GM18498 (cell line): ENCODE results near the gene TRAFD1.
"Not testable (repeated sequence)": the region's sequence is repeated elsewhere in the genome, so short reads cannot be mapped to it uniquely, and the experiment has no call there.

Experiments
- ATAC-seq: cut with Tn5 transposase; IDR thresholded peaks from one replicate; pipeline ENCODE4 v1.9.1; 2021; ENCODE audit warnings: mild to moderate bottlenecking, moderate library complexity; ENCODE audit not compliant: unreplicated experiment

TRAFD1 gene

DNA sequence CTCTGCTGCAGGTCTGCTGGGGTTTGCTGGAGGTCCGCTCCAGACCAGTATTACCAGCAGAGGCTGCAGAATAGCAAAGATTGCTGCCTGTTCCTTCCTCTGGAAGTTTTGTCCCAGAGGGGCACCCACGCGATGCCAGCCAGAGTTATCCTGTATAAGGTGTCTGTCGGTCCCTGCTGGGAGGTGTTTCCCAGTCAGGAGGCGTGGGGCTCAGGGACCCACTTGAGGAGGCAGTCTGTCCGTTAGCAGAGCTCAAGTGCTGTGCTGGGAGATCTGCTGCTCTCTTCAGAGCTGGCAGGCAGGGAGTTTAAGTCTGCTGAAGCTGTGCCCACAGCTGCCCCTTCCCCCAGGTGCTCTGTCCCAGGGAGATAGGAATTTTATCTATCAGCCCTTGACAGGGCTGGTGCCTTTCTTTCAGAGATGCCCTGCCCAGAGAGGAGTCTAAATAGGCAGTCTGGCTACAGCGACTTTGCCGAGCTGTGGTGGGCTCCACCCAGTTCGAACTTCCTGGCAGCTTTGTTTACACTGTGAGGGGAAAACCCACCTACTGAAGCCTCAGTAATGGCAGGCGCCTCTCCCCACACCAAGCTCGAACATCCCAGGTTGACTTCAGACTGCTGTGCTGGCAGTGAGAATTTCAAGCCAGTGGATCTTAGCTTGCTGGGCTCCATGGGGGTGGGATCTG lies 33.2 kb downstream of the TRAFD1 start:
- ATAC-seq = not testable (repeated sequence)

DNA sequence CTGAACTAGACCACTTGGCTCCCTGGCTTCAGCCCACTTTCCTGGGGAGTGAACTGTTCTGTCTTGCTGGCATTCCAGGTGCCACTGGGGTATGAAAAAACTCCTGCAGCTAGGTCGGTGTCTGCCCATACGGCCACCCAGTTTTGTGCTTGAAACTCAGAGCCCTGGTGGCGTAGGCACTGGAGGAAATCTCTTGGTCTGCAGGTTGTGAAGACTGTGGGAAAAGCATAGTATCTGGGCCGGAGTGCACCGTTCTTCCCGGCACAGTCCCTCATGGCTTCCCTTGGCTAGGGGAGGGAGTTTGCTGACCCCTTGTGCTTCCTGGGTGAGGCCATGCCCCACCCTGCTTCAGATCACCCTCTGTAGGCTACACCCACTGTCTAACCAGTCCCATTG lies 33.8 kb downstream of the TRAFD1 start:
- no peak for ATAC-seq

- no peak for ATAC-seq
Observed at GRCh38 chr12:112160611-112161010, 35.3 kb downstream of the TRAFD1 start.

- ATAC-seq = no peak
Observed at GRCh38 chr12:112161711-112162110, 36.4 kb downstream of the TRAFD1 start.

DNA sequence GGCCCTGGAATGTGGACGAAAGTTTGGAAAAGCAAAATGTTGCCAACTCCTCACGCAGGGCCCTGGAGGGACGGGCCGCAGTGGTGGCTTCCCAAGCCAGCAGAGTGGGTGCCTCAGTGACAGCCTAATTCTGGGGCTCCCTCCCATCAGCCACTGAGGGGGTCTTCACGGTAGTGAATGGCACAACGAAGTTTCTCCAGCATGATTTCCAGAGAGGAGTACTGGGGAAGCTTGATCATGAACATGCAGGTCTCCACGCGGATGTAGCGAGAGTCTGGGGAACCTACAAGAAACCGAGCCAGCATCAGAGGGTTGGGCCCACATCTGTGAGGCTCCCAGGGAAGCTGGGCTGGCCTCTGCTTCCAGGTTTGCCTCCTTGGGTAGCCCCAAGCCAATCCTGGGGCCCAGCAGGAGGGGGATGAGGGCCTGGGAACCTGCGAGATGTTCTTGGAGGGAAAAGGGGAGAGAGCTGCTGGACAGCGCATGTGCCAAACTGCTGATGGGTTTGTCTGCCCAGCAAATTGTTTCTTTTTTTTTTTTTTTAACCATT lies 37.0 kb downstream of the TRAFD1 start:
- ATAC-seq = no peak

DNA sequence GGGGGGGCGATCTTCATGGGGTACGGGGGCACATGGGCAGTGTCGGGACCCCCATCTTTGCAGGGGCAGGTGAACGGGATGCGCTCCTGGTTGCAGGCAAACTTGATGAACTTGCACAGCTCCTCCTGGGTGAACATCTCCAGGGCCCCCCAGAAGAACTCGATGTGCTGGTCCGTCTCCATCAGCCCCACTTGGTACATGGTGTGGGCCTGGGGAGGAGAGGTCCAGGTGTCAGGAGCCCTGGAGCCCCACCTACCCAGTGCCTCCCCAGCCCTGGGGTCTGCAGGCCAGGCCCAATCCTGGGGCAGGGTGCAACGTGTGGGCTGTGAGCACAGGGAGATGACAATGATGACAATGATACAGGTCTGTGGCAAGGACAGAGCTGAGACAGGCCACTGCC lies 37.7 kb downstream of the TRAFD1 start:
- no peak for ATAC-seq

DNA sequence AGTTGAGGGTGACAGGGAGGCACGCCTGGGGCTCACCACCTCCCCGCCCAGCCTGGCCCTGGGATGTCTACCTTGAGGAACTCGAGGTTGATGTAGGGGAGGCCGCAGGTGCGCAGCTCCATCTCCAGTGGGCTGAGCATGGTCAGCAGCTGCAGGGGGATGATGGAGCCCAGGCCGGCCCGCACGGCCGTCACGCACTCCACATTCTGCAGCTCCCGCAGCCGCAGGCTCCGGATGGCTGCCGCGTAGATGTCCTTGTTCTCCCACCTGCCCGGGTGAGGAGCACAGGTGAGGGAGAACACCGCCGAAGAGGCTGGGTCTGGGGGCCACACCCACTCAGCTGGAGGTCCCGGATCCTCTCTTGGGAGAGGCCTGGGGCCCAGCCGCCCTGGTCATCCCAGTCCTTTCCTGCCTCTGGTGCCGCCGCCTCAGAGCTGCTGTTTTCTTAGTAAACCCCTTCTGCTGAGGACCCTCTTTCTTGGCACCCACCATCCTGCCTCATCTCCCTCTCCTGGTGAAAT lies 38.2 kb downstream of the TRAFD1 start:
- ATAC-seq = no peak

- no peak for ATAC-seq
Observed at GRCh38 chr12:112164011-112164660, 38.8 kb downstream of the TRAFD1 start.

- ATAC-seq = no peak
Observed at GRCh38 chr12:112165624-112166023, 40.3 kb downstream of the TRAFD1 start.

- ATAC-seq = no peak
Observed at GRCh38 chr12:112166051-112167015, 41.0 kb downstream of the TRAFD1 start.

DNA sequence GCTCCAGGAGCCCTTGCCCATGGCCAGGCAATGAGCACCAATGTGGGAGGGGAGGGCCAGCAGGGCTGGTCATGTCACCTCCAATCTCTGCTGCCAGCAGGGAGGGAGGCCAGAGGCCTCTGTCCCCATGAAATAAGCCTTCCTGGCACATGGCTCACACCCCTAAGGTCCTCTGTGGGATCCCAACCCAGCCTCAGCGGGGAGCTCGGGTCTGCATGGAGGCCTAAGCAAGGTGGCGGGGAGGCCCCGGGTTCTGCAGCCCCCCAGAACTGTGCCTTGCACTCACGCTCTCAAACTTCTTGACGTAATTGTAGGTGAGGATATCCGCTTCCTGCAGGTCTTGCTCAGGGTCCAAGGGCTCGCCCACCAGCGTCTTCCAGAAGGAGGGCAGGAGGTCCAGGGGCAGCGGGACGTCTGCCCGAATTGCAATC lies 41.7 kb downstream of the TRAFD1 start:
- no peak for ATAC-seq

DNA sequence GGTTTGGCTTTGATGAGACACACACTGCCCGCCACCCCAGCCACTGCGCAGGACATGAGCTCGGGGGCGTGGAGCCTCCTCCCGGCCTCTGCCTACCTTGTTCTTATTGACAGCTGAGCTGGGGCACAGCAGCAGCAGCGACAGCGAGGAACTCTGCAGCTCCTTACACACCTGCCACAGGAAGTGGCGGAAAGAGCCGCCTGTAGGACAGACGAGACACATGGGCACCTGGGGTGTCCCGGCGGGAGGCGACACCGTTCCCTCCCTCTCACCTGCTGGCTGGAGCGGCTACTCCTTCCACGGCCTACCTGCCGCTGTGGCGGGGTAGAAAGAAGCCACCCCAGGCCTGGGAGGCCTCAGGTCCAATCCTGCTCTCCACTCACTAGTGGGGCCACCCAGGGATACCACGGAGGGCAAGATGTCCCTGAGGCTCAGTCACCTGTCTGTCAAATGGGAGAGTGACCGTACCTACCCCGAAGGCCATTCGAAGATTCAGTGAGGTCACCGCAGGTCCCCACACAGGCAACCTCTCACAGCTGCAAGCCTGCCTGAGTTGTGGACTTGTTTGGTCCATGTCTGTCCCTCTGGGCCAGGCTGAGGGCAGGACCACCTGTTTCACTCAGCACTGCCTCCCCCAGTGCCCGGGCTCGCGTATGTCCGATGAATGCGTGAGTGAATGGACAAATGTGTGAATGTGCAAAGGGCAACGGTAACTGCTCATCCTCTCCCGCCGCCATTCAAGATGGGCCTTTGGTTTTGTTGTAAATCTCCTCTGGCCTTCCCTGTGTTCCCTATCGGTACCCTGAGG lies 42.6 kb downstream of the TRAFD1 start:
- ATAC-seq = no peak

GRCh38 chr12:112168561-112168971 lies 43.2 kb downstream of the TRAFD1 start:
- ATAC-seq = no peak

DNA sequence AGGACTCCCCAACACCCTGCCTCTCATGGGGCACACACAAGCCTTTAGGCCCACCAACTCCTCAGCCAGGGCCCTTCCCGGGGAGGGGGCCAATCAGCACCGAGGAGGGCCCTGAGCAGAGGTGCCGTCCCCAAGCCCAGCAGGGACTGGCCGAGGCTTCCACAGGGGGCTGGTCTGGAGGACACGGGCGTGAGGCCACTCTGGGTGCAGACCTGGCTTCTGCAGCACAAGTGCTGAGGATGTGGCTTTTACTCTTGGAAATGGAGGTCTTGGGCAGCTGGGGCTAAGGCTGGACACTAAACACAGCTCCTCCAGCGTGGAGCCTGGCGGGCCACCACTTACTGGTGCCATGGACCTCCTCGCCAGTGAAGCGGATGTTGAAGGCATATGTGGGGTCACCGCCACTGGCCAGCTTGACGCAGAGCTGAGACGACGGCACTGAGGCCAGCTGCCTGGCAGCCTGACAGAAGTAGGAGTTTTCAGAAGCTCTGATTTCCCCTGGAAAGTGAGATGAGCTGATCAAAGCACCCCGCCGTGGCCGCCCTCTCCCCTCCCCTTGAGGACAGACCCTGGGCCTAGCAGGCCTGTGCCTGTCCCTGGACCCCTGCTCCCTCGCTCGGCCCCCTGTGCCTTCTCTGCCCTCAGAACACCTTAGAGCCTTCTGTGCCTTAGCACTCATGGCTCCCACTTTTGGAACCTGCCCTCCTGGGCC lies 44.0 kb downstream of the TRAFD1 start:
- no peak for ATAC-seq

- no peak for ATAC-seq
Observed at GRCh38 chr12:112169966-112170365, 44.6 kb downstream of the TRAFD1 start.

GRCh38 chr12:112170376-112170775 lies 45.0 kb downstream of the TRAFD1 start:
- ATAC-seq = no peak

DNA sequence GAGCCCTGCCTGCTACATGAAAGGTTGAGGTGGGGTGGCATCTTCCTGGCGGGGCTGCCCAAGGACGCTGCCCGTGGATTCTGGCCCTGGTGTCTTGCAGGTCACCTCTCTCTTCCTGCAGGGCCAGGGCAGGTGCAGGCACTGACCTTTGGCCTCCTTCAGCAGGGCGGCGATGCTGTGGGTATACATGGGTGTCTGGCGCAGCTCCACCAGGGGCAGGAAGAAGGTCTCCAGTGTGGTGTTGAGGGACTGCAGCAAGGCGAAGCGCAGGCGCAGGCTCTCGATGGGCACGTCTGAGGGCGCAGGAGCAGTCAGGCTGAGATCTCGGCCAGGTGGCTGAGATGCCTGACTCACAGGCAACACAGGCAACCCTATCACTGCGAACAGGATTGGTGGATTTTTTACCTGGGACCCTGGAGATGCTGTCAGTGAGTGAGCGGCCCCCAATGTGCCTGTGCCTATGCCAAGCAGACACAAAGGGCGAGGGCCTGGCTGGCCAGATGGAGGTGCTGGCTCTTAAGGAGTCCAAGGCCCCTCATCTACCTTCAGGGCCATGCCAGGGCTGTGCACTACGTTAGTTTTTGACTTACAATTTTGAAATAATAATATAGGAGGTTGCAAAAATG lies 45.7 kb downstream of the TRAFD1 start:
- no peak for ATAC-seq

- no peak for ATAC-seq
Observed at GRCh38 chr12:112172556-112173324, 47.4 kb downstream of the TRAFD1 start.
